KG1 (cell line): ENCODE results near the gene ZFAND3.
"Not testable (repeated sequence)": the region's sequence is repeated elsewhere in the genome, so short reads cannot be mapped to it uniquely, and the experiment has no call there.

Experiments
- DNase-seq: peaks from one replicate; lab custom pipeline; 2025; lab: John Stamatoyannopoulos, UW

ZFAND3 gene

GRCh38 chr6:37936906-37937305 is 117.4 kb downstream of the ZFAND3 start:
- DNase-seq: no peak

- no peak for DNase-seq
Measured at GRCh38 chr6:37938909-37939308, 119.4 kb downstream of the ZFAND3 start.

- DNase-seq: no peak
Measured at GRCh38 chr6:37940074-37940847, 120.7 kb downstream of the ZFAND3 start.

- no peak for DNase-seq
Measured at GRCh38 chr6:37941871-37942270, 122.3 kb downstream of the ZFAND3 start.

GRCh38 chr6:37942606-37943376 is 123.3 kb downstream of the ZFAND3 start:
- no peak for DNase-seq

GRCh38 chr6:37943436-37944058 is 124.0 kb downstream of the ZFAND3 start:
- DNase-seq: no peak

- no peak for DNase-seq
Measured at GRCh38 chr6:37946057-37946456, 126.5 kb downstream of the ZFAND3 start.

- DNase-seq: no peak
Measured at GRCh38 chr6:37947468-37947867, 127.9 kb downstream of the ZFAND3 start.

- DNase-seq: not testable (repeated sequence)
Measured at GRCh38 chr6:37948584-37948983, 129.1 kb downstream of the ZFAND3 start.

GRCh38 chr6:37952027-37952426 is 132.5 kb downstream of the ZFAND3 start:
- no peak for DNase-seq

- no peak for DNase-seq
Measured at GRCh38 chr6:37954791-37955190, 135.3 kb downstream of the ZFAND3 start.

- DNase-seq: no peak
Measured at GRCh38 chr6:37956711-37957275, 137.3 kb downstream of the ZFAND3 start.

GRCh38 chr6:37959061-37959460 is 139.5 kb downstream of the ZFAND3 start:
- no peak for DNase-seq

GRCh38 chr6:37960139-37960935 is 140.8 kb downstream of the ZFAND3 start:
- no peak for DNase-seq

- DNase-seq: not testable (repeated sequence)
Measured at GRCh38 chr6:37962481-37963080, 143.1 kb downstream of the ZFAND3 start.

GRCh38 chr6:37965964-37966676 is 146.6 kb downstream of the ZFAND3 start:
- DNase-seq: no peak

GRCh38 chr6:37966801-37967200 is 147.3 kb downstream of the ZFAND3 start:
- no peak for DNase-seq

GRCh38 chr6:37967651-37968050 is 148.1 kb downstream of the ZFAND3 start:
- no peak for DNase-seq

- DNase-seq: no peak
Measured at GRCh38 chr6:37971266-37971665, 151.7 kb downstream of the ZFAND3 start.

- no peak for DNase-seq
Measured at GRCh38 chr6:37971711-37972390, 152.3 kb downstream of the ZFAND3 start.
